GM18951 (cell line): Measurements from ENCODE around the gene SPRR2A.
"Not testable (repeated sequence)": the region's sequence is repeated elsewhere in the genome, so short reads cannot be mapped to it uniquely, and the experiment has no call there.

Experiments
- POLR2A ChIP-seq: IDR thresholded peaks from 4 replicates; pipeline ENCODE4 v1.6.1; 2011; ENCODE audit warnings: mild to moderate bottlenecking; ENCODE audit not compliant: insufficient read length, insufficient read depth; ENCODE audit errors: extremely low read depth
- in situ Hi-C: fragments of 300-500 bp; cut with MboI; formaldehyde crosslinking; loops from one replicate; pipeline ENCODE4 v1.12.0; 2022; ENCODE audit warnings: low sequenced_read_pairs, mixed read lengths, inconsistent platforms; ENCODE audit not compliant: unreplicated experiment

The SPRR2A gene

GRCh38 chr1:153049211-153049610 is 8.1 kb downstream of the SPRR2A start:
- TF ChIP-seq POLR2A, result no peak
- in situ Hi-C loops, result no loop called here

- in situ Hi-C loops, result no loop called here
- TF ChIP-seq POLR2A, result no peak
Observed at GRCh38 chr1:153040950-153041631, 16.2 kb downstream of the SPRR2A start, which contains the start of gene SPRR2D. SPRR2D (minus strand) TSS chr1:153041120; CDS start chr1:153040346, 774 bp downstream.

- no peak for TF ChIP-seq POLR2A
- in situ Hi-C loops, result no loop called here
Observed at GRCh38 chr1:153035211-153035610, 22.1 kb downstream of the SPRR2A start.

- in situ Hi-C loops, result no loop called here
- no peak for TF ChIP-seq POLR2A
Observed at GRCh38 chr1:153032677-153033308, 24.5 kb downstream of the SPRR2A start.

GRCh38 chr1:153032073-153032472 is 25.2 kb downstream of the SPRR2A start:
- in situ Hi-C loops, result no loop called here
- TF ChIP-seq POLR2A, result no peak

- no peak for TF ChIP-seq POLR2A
- in situ Hi-C loops, result no loop called here
Observed at GRCh38 chr1:153030895-153031294, 26.4 kb downstream of the SPRR2A start, which contains the start of gene SPRR1B. SPRR1B (plus strand) TSS chr1:153031203; CDS start chr1:153032346, 1,143 bp downstream.

- in situ Hi-C loops, result no loop called here
- no peak for TF ChIP-seq POLR2A
Observed at GRCh38 chr1:153028766-153029165, 28.5 kb downstream of the SPRR2A start.

GRCh38 chr1:153025797-153026196 is 31.5 kb downstream of the SPRR2A start:
- in situ Hi-C loops, result no loop called here

GRCh38 chr1:153024413-153024812 is 32.9 kb downstream of the SPRR2A start:
- in situ Hi-C loops, result no loop called here
- no peak for TF ChIP-seq POLR2A

More at GRCh38 chr1:153025797-153026196, 31.5 kb downstream of the SPRR2A start:
- no peak for TF ChIP-seq POLR2A

- in situ Hi-C loops, result no loop called here
- no peak for TF ChIP-seq POLR2A
Observed at GRCh38 chr1:153023109-153023508, 34.2 kb downstream of the SPRR2A start.

- in situ Hi-C loops, result not testable (repeated sequence)
Observed at GRCh38 chr1:153022340-153022739, 35.0 kb downstream of the SPRR2A start.

GRCh38 chr1:153021829-153022228 is 35.5 kb downstream of the SPRR2A start:
- in situ Hi-C loops, result not testable (repeated sequence)

- in situ Hi-C loops, result not testable (repeated sequence)
Observed at GRCh38 chr1:153011235-153011758, 46.0 kb downstream of the SPRR2A start.
